ENCODE measurements around the gene TLE4.

Gene TLE4

DNA sequence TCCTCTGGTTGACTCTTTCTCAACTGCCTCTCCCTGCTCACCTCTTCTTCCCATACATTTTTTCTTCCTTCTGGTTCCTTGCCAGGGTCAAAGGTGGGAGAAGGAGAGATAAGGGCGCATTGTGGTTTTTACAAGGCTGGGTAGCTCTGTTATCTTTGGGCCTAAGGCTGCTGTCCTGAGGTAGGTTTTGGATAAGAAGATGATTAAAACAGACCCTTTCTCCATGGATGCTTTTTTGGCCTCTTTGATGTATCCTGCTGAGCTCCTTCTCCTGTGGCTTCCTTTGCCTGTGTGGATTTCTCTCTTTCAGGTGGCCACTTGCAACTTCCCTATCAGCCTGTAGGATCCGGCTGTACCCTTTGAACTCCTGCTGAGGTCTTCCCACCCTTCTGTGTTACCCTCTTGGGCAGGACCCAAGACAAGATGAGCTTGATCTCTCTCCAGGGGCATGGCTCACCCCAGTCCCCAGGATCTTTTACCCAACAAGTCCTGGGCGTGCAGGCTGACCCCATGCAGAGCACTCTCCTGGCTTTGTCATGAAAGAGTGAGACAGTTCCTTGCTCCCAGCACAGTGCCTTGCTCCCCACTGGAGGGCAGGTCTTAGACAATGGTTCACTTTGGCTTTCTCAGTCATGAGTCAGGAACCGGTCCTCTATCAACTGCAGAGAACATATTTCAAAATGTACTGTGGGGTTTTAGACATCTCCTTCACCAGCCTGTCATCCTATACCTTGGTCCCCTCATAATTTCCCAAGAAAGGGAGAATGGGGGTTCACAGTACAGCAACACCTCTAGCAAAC is 197.9 kb downstream of the TLE4 start:
- H3F3A ChIP-seq (ENCODE audit: control insufficient read depth, insufficient read depth) = no peaks in the 10 kb centered on the region
- no peak overlapping the region for H3K27ac ChIP-seq (ENCODE audit: low read depth, low read length)
- no peaks in the 10 kb centered on the region for H3K27me3 ChIP-seq (ENCODE audit: control insufficient read depth, low read length)
- H3K9me3 ChIP-seq (ENCODE audit: control insufficient read depth, insufficient read depth, low read length) = no peaks in the 10 kb centered on the region
- no peaks in the 10 kb centered on the region for H3K36me3 ChIP-seq (ENCODE audit: control insufficient read depth, low read length)
- H3K9me2 ChIP-seq (replicated peaks; ENCODE audit: control insufficient read depth, low read length) = no peaks in the 10 kb centered on the region
- no peak overlapping the region for H3K4me2 ChIP-seq (ENCODE audit: low read length)
- H4K20me1 ChIP-seq (ENCODE audit: control insufficient read depth, insufficient read depth, low read depth, low read length) = no peaks in the 10 kb centered on the region
- H3K79me2 ChIP-seq (ENCODE audit: control insufficient read depth, low read length) = no peaks in the 10 kb centered on the region
- H3K4me3 ChIP-seq (ENCODE audit: low read length) = no peak overlapping the region
- no peaks in the 10 kb centered on the region for H3K4me1 ChIP-seq (ENCODE audit: control insufficient read depth, low read length)
- TF ChIP-seq EZH2phosphoT487 (IDR thresholded peaks at IDR 0.05; ENCODE audit: borderline replicate concordance, low read length) = no peak
- TF ChIP-seq, protein P1, sequence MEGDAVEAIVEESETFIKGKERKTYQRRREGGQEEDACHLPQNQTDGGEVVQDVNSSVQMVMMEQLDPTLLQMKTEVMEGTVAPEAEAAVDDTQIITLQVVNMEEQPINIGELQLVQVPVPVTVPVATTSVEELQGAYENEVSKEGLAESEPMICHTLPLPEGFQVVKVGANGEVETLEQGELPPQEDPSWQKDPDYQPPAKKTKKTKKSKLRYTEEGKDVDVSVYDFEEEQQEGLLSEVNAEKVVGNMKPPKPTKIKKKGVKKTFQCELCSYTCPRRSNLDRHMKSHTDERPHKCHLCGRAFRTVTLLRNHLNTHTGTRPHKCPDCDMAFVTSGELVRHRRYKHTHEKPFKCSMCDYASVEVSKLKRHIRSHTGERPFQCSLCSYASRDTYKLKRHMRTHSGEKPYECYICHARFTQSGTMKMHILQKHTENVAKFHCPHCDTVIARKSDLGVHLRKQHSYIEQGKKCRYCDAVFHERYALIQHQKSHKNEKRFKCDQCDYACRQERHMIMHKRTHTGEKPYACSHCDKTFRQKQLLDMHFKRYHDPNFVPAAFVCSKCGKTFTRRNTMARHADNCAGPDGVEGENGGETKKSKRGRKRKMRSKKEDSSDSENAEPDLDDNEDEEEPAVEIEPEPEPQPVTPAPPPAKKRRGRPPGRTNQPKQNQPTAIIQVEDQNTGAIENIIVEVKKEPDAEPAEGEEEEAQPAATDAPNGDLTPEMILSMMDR (IDR thresholded peaks at IDR 0.05; ENCODE audit: low read depth, low read length, poor library complexity, severe bottlenecking) = no peak

- TF ChIP-seq EZH2phosphoT487 (IDR thresholded peaks at IDR 0.05; ENCODE audit: borderline replicate concordance, low read length) = no peak
- Histone ChIP-seq H3K9me2 (replicated peaks; ENCODE audit: control insufficient read depth, low read length) (no peaks in the 10 kb centered on the region), H3K4me1 (ENCODE audit: control insufficient read depth, low read length) (no peaks in the 10 kb centered on the region), H3K27ac (ENCODE audit: low read depth, low read length) (no peak overlapping the region), H3K4me2 (ENCODE audit: low read length) (no peak overlapping the region), H3F3A (ENCODE audit: control insufficient read depth, insufficient read depth) (no peaks in the 10 kb centered on the region), H3K27me3 (ENCODE audit: control insufficient read depth, low read length) (no peaks in the 10 kb centered on the region; the same call in 1 of the 2 replicates), H3K36me3 (ENCODE audit: control insufficient read depth, low read length) (no peaks in the 10 kb centered on the region), H3K9me3 (ENCODE audit: control insufficient read depth, insufficient read depth, low read length) (no peaks in the 10 kb centered on the region), H4K20me1 (ENCODE audit: control insufficient read depth, insufficient read depth, low read depth, low read length) (no peaks in the 10 kb centered on the region), H3K4me3 (ENCODE audit: low read length) (no peak overlapping the region), H3K79me2 (ENCODE audit: control insufficient read depth, low read length) (no peaks in the 10 kb centered on the region)
Measured at GRCh38 chr9:79774356-79774755, 202.6 kb downstream of the TLE4 start.

Measured in DOHH2 (cell line).